ENCODE data around the gene FEZ2.

Gene FEZ2

GRCh38 chr2:36597003-36597531, 901 bp downstream of the FEZ2 start:
- no peak for DNase-seq

GRCh38 chr2:36596397-36596796, 1.6 kb downstream of the FEZ2 start:
- intact Hi-C loops (cut with DNase I; ENCODE audit: low total_unique reads), result no loop called here
- H3K4me1 ChIP-seq, result peaks cover 0 to 27% (median 13%) of the 10 kb centered on the region in 4 donors
- DNase-seq, result no peak
- no peak overlapping the region for H3K27ac ChIP-seq
- no peaks in the 10 kb centered on the region for H3K36me3 ChIP-seq
- no peaks in the 10 kb centered on the region for H3K9me3 ChIP-seq
- TF ChIP-seq CTCF (IDR thresholded peaks at IDR 0.05), result no peak
- no peaks in the 10 kb centered on the region for H3K27me3 ChIP-seq
- peak overlapping the region; percentile 93 to 96 for H3K4me3 ChIP-seq

More at GRCh38 chr2:36597003-36597531, 901 bp downstream of the FEZ2 start:
- Histone ChIP-seq H3K4me1 (peaks cover 0 to 27% (median 13%) of the 10 kb centered on the region in 4 donors), H3K36me3 (no peaks in the 10 kb centered on the region), H3K9me3 (no peaks in the 10 kb centered on the region), H3K27me3 (no peaks in the 10 kb centered on the region), H3K4me3 (peak overlapping the region; percentile 93 to 96), H3K27ac (peak overlapping the region in 1 of 2 donors; percentile 92)
- TF ChIP-seq CTCF (IDR thresholded peaks at IDR 0.05), result no peak
- intact Hi-C loops (cut with DNase I; ENCODE audit: low total_unique reads), result no loop called here

GRCh38 chr2:36594849-36595248, 3.1 kb downstream of the FEZ2 start:
- no peaks in the 10 kb centered on the region for H3K27me3 ChIP-seq
- peaks cover 0 to 27% (median 13%) of the 10 kb centered on the region in 4 donors for H3K4me1 ChIP-seq
- no peak for DNase-seq
- H3K36me3 ChIP-seq, result peaks cover 0 to 5% (median under 1%) of the 10 kb centered on the region in 3 donors
- H3K27ac ChIP-seq, result no peak overlapping the region
- H3K4me3 ChIP-seq, result no peak overlapping the region
- TF ChIP-seq CTCF (IDR thresholded peaks at IDR 0.05), result no peak
- no peaks in the 10 kb centered on the region for H3K9me3 ChIP-seq
- intact Hi-C loops (cut with DNase I; ENCODE audit: low total_unique reads), result no loop called here

- Histone ChIP-seq H3K4me3 (no peak overlapping the region), H3K4me1 (peaks cover 0 to 3% (median 0%) of the 10 kb centered on the region in 4 donors), H3K9me3 (no peaks in the 10 kb centered on the region), H3K27me3 (no peaks in the 10 kb centered on the region), H3K36me3 (peaks cover 10 to 37% (median 13%) of the 10 kb centered on the region in 3 donors), H3K27ac (no peak overlapping the region)
- intact Hi-C loops (cut with DNase I; ENCODE audit: low total_unique reads), result no loop called here
- TF ChIP-seq CTCF (IDR thresholded peaks at IDR 0.05), result no peak
- DNase-seq, result no peak
Observed at GRCh38 chr2:36589230-36589630, 8.7 kb downstream of the FEZ2 start.

- Histone ChIP-seq H3K4me1 (peaks cover 0 to 3% (median 0%) of the 10 kb centered on the region in 4 donors), H3K9me3 (no peaks in the 10 kb centered on the region), H3K36me3 (peaks cover 16 to 42% (median 17%) of the 10 kb centered on the region in 3 donors), H3K27me3 (no peaks in the 10 kb centered on the region), H3K27ac (no peak overlapping the region), H3K4me3 (no peak overlapping the region)
- DNase-seq, result no peak
- no peak for TF ChIP-seq CTCF (IDR thresholded peaks at IDR 0.05)
- intact Hi-C loops (cut with DNase I; ENCODE audit: low total_unique reads), result no loop called here
Observed at GRCh38 chr2:36587556-36587955, 10.4 kb downstream of the FEZ2 start.
